HCT116 (cell line): Measurements from ENCODE around the gene ARHGEF10L. TPM values are rescaled to one million over a fixed set of nuclear protein-coding genes. Genes with fewer than 3 reads are reported as not detected.

ENCODE experiments used
- ATAC-seq: fragments of 200-7000 bp; cut with Tn5 transposase; 2 replicates; pipeline ENCODE4 v1.9.1; 2020; ENCODE audit warnings: mild to moderate bottlenecking, moderate library complexity
- BruUV-seq: library from RNA; stranded (reverse); fragments of 400-500 nt; replicated peaks from 2 replicates; lab custom pipeline; 2021; lab: Mats Ljungman, UMichigan
- CTCF ChIA-PET: fragments of 300-600 bp; sonication (Branson Sonifier 250); formaldehyde crosslinking; loops from one replicate; lab custom pipeline; 2021; ENCODE audit warnings: antibody characterized with exemption; lab: Charles Lee
- POLR2A ChIA-PET: fragments of 300-600, 350-600 bp; sonication (Branson Sonifier 250); formaldehyde crosslinking; loops from one replicate; lab custom pipeline; 2021; ENCODE audit warnings: antibody characterized with exemption; lab: Charles Lee
- RAD21 ChIA-PET, 2 experiments: fragments of 300-600 bp; sonication (Branson Sonifier 250); formaldehyde crosslinking; loops; one replicate each; lab custom pipeline; 2023; ENCODE audit warnings: low total read pairs in 2 of 2; ENCODE audit not compliant: uncharacterized antibody in 2 of 2, unreplicated experiment in 2 of 2, low non-redundant PET in 1 of 2; lab: Charles Lee
- DNase-seq: peaks from one replicate; pipeline ENCODE4 v3.0.0-alpha.2; 2010; ENCODE audit warnings: low read depth, low spot score
- H2AFZ ChIP-seq: fragments of 200-600 bp; shearing (Covaris generic), sonication (generic); 2 replicates; pipeline ENCODE4 v1.6.1; 2017; ENCODE audit warnings: low read depth, mixed run types, mixed read lengths, antibody characterized with exemption, low read length; ENCODE audit not compliant: poor library complexity, severe bottlenecking
- H3K27ac ChIP-seq: 2 replicates; pipeline ENCODE4 v1.5.1; 2012; ENCODE audit warnings: low read depth, low read length
- H3K27me3 ChIP-seq: fragments of 200-600 bp; sonication (generic); 2 replicates; pipeline ENCODE4 v1.6.1; 2016; ENCODE audit warnings: mixed run types, low read length, mixed read lengths; ENCODE audit not compliant: insufficient read depth
- H3K36me3 ChIP-seq, 2 experiments: fragments of 200-500 bp in 1 of 2; fragments of 200-600 bp in 1 of 2; sonication (Bioruptor generic) in 1 of 2; sonication (generic) in 1 of 2; 2 replicates each; pipeline versions ENCODE4 v1.5.1 to v1.6.1; 2014 to 2016; ENCODE audit warnings: low read length in 2 of 2, inconsistent platforms in 1 of 2, mixed read lengths in 1 of 2, mixed run types in 1 of 2; ENCODE audit not compliant: insufficient read depth in 2 of 2, control insufficient read depth in 1 of 2
- H3K4me1 ChIP-seq, 2 experiments: fragments of 200-600 bp in 1 of 2; sonication (generic) in 1 of 2; 2 replicates each; pipeline versions ENCODE4 v1.5.1 to v1.6.1; 2012 to 2017; ENCODE audit warnings: low read length in 2 of 2, inconsistent platforms in 1 of 2, mild to moderate bottlenecking in 1 of 2, mixed read lengths in 1 of 2, mixed run types in 1 of 2, moderate library complexity in 1 of 2; ENCODE audit not compliant: insufficient read depth in 2 of 2, control insufficient read depth in 1 of 2
- H3K4me2 ChIP-seq: fragments of 200-600 bp; sonication (generic); 2 replicates; pipeline ENCODE4 v1.6.1; 2017; ENCODE audit warnings: mixed run types, low read length, mixed read lengths
- H3K4me3 ChIP-seq, 2 experiments: fragments of 200-600 bp in 1 of 2; sonication (generic) in 1 of 2; replicated peaks in 1 of 2; 2 replicates each; pipeline ENCODE4 v1.5.1; 2011 to 2016; ENCODE audit warnings: low read length in 2 of 2, control low read depth in 1 of 2, low read depth in 1 of 2, mild to moderate bottlenecking in 1 of 2, mixed read lengths in 1 of 2, mixed run types in 1 of 2
- H3K79me2 ChIP-seq: fragments of 200-600 bp; sonication (generic); 2 replicates; pipeline ENCODE4 v1.6.1; 2017; ENCODE audit warnings: mild to moderate bottlenecking, mixed run types, low read length, moderate library complexity, mixed read lengths; ENCODE audit not compliant: insufficient read depth
- H3K9ac ChIP-seq: fragments of 200-600 bp; sonication (generic); 2 replicates; pipeline ENCODE4 v1.6.1; 2016; ENCODE audit warnings: low read length, mixed read lengths
- H3K9me2 ChIP-seq: fragments of 200-600 bp; sonication (generic), shearing (Covaris generic); 2 replicates; pipeline ENCODE4 v1.6.1; 2017; ENCODE audit warnings: mixed run types, mild to moderate bottlenecking, moderate library complexity; ENCODE audit not compliant: insufficient read depth
- H3K9me3 ChIP-seq, 2 experiments: fragments of 200-500 bp in 1 of 2; fragments of 200-600 bp in 1 of 2; sonication (Bioruptor generic) in 1 of 2; sonication (generic) in 1 of 2; 2 replicates each; pipeline ENCODE4 v1.6.1; 2014 to 2017; ENCODE audit warnings: low read length in 2 of 2, mixed read lengths in 2 of 2, inconsistent platforms in 1 of 2, low read depth in 1 of 2, mild to moderate bottlenecking in 1 of 2, mixed run types in 1 of 2, moderate library complexity in 1 of 2; ENCODE audit not compliant: control insufficient read depth in 1 of 2, insufficient read depth in 1 of 2
- H4K20me1 ChIP-seq: fragments of 200-600 bp; sonication (generic), shearing (Covaris generic); 2 replicates; pipeline ENCODE4 v1.6.1; 2017; ENCODE audit warnings: mixed run types, mild to moderate bottlenecking, moderate library complexity; ENCODE audit not compliant: insufficient read depth
- CBX3 ChIP-seq: IDR thresholded peaks from 2 replicates; pipeline ENCODE4 v1.6.1; 2012; ENCODE audit warnings: low read depth
- EGR1 ChIP-seq: IDR thresholded peaks from 2 replicates; pipeline ENCODE4 v1.6.1; 2012; ENCODE audit warnings: low read depth
- EZH2 ChIP-seq: fragments of 200-600 bp; sonication (generic); IDR thresholded peaks from 2 replicates; pipeline ENCODE4 v1.6.1; 2017; ENCODE audit warnings: antibody characterized with exemption, mixed run types
- EZH2phosphoT487 ChIP-seq: fragments of 200-600 bp; IDR thresholded peaks from 2 replicates; pipeline ENCODE4 v1.6.1; 2018; ENCODE audit warnings: antibody characterized with exemption, borderline replicate concordance
- JUND ChIP-seq: IDR thresholded peaks from 2 replicates; pipeline ENCODE4 v1.6.1; 2012
- POLR2A ChIP-seq: IDR thresholded peaks from 2 replicates; pipeline ENCODE4 v1.7.0; 2011; ENCODE audit warnings: borderline replicate concordance; ENCODE audit not compliant: insufficient read depth, insufficient read length; ENCODE audit errors: extremely low read depth
- RAD21 ChIP-seq: IDR thresholded peaks from 2 replicates; pipeline ENCODE4 v1.6.1; 2012; ENCODE audit warnings: low read depth, mild to moderate bottlenecking
- SIN3A ChIP-seq: IDR thresholded peaks from 2 replicates; pipeline ENCODE4 v1.6.1; 2012; ENCODE audit warnings: low read depth
- SRF ChIP-seq: IDR thresholded peaks from 2 replicates; pipeline ENCODE4 v1.6.1; 2012; ENCODE audit warnings: low read depth
- TCF7L2 ChIP-seq: IDR thresholded peaks from 2 replicates; pipeline ENCODE4 v1.7.0; 2011; ENCODE audit warnings: borderline replicate concordance, inconsistent platforms; ENCODE audit not compliant: insufficient read depth, insufficient read length; ENCODE audit errors: extremely low read depth
- ZBTB33 ChIP-seq: IDR thresholded peaks from 2 replicates; pipeline ENCODE4 v1.6.1; 2011; ENCODE audit warnings: mild to moderate bottlenecking, low read length, moderate library complexity; ENCODE audit not compliant: insufficient replicate concordance; ENCODE audit errors: extremely low read depth
- ZNF274 ChIP-seq: fragments of 200-500 bp; sonication (Bioruptor generic); IDR thresholded peaks from 2 replicates; pipeline ENCODE4 v1.6.1; 2014; ENCODE audit warnings: mild to moderate bottlenecking, low read depth, low read length, inconsistent platforms
- intact Hi-C: fragments of 100-400 bp; cut with micrococcal nuclease; formaldehyde crosslinking; loops from 2 replicates; pipeline ENCODE4 v1.10.0; 2022
- total RNA-seq: library from RNA; stranded (reverse); gene quantifications from one replicate; pipeline ENCODE4 v1.2.1, GENCODE V29; 2021; ENCODE audit not compliant: unreplicated experiment
- TF ChIP-seq, protein P1 (sequence below): IDR thresholded peaks from 2 replicates; pipeline ENCODE4 v1.6.1; 2012
- TF ChIP-seq, protein P2 (sequence below), 3 experiments: fragments of 200-600 bp in 1 of 3; sonication (generic) in 1 of 3; IDR thresholded peaks in 2 of 3; conservative IDR thresholded peaks in 1 of 3; 2 replicates each; pipeline ENCODE4 v1.5.1; 2012 to 2017; ENCODE audit warnings: low read depth in 2 of 3, low read length in 2 of 3, antibody characterized with exemption in 1 of 3, borderline replicate concordance in 1 of 3, control low read depth in 1 of 3, mild to moderate bottlenecking in 1 of 3, mixed read lengths in 1 of 3, mixed run types in 1 of 3, moderate library complexity in 1 of 3; ENCODE audit not compliant: insufficient read depth in 1 of 3

The ARHGEF10L gene
- total RNA-seq, 1 experiment from 2014 or later, result 14.7 TPM

DNA sequence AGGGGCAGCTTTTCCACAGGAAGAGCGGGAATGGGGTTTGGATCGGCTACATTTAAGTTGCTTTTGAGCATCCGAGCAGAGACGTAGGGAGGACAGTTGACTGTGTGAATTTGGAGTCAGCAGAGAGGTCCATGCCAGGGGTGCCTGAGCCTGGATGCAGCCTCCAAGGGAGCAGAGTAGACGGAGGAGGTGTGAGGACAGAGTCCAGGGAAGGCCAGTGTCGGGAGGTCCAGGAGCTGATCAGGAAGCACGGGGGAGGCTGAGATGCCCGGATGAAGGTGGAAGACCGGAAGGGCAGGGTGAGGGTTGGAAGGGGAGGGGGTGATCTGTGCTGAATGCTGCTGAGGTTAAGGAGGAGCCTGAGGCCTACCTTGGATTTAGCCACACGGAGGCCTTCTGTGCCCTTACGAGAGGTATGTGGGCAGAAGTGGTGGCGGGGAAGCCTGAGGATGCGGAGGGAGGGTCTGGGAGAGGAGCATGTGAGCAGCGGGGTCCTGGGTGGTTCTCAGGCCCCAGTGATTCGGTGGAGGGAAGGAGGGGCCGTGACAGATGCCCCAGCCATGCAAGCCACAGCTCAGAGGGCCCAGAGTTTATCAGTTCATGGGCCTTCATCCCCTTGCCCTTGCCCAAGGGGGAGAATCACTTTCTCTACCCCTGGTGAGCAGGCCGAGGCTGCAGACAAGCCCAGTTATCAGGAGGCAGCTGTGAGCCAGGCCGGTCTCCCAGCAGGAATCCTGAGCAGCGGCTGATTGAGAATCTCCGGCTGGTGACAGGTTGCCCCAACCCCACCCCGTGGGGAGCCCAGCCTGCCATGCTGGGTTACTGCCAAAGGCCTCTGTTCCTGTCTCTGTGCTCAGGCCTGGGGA lies 161.7 kb downstream of the ARHGEF10L start:
- RAD21 ChIA-PET, result no interaction called here
- TF ChIP-seq ZNF274 (no peak), JUND (no peak), ZBTB33 (no peak), EGR1 (no peak), EZH2phosphoT487 (no peak), EZH2 (no peak), SIN3A (no peak), SRF (no peak), TCF7L2 (no peak), POLR2A (no peak), CBX3 (no peak), RAD21 (no peak)
- TF ChIP-seq, protein P1, sequence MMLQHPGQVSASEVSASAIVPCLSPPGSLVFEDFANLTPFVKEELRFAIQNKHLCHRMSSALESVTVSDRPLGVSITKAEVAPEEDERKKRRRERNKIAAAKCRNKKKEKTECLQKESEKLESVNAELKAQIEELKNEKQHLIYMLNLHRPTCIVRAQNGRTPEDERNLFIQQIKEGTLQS, result no peak
- TF ChIP-seq, protein P2, sequence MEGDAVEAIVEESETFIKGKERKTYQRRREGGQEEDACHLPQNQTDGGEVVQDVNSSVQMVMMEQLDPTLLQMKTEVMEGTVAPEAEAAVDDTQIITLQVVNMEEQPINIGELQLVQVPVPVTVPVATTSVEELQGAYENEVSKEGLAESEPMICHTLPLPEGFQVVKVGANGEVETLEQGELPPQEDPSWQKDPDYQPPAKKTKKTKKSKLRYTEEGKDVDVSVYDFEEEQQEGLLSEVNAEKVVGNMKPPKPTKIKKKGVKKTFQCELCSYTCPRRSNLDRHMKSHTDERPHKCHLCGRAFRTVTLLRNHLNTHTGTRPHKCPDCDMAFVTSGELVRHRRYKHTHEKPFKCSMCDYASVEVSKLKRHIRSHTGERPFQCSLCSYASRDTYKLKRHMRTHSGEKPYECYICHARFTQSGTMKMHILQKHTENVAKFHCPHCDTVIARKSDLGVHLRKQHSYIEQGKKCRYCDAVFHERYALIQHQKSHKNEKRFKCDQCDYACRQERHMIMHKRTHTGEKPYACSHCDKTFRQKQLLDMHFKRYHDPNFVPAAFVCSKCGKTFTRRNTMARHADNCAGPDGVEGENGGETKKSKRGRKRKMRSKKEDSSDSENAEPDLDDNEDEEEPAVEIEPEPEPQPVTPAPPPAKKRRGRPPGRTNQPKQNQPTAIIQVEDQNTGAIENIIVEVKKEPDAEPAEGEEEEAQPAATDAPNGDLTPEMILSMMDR (IDR thresholded peaks at IDR 0.05 in 2 of 3, conservative IDR thresholded peaks at IDR 0.05 in 1 of 3; ENCODE audit: borderline replicate concordance in 1 of 3, insufficient read depth in 1 of 3, low read depth in 2 of 3, low read length in 2 of 3), result no peak
- Histone ChIP-seq H3K9me2 (no peaks in the 10 kb centered on the region), H3K4me2 (no peak overlapping the region), H3K27me3 (no peaks in the 10 kb centered on the region), H3K9ac (no peak overlapping the region), H3K36me3 (no peaks in the 10 kb centered on the region), H3K27ac (no peak overlapping the region), H3K4me3 (no peak overlapping the region), H3K79me2 (no peaks in the 10 kb centered on the region), H3K9me3 (no peaks in the 10 kb centered on the region), H4K20me1 (no peaks in the 10 kb centered on the region), H3K4me1 (peaks cover 3 to 5% of the 10 kb centered on the region in 2 experiments), H2AFZ (no peak overlapping the region)
- POLR2A ChIA-PET, result no interaction called here
- CTCF ChIA-PET, result no interaction called here
- intact Hi-C loops, result no loop called here
- ATAC-seq (no peak), DNase-seq (no peak)
- no TSS peak for BruUV-seq
